ENCODE results near the gene MUTYH. TPM values are rescaled to one million over a fixed set of nuclear protein-coding genes. Genes with fewer than 3 reads are reported as not detected.

Gene MUTYH
- total and polyA plus RNA-seq, 8 donors: 11.6 to 88.7 (median 19.7) TPM

DNA sequence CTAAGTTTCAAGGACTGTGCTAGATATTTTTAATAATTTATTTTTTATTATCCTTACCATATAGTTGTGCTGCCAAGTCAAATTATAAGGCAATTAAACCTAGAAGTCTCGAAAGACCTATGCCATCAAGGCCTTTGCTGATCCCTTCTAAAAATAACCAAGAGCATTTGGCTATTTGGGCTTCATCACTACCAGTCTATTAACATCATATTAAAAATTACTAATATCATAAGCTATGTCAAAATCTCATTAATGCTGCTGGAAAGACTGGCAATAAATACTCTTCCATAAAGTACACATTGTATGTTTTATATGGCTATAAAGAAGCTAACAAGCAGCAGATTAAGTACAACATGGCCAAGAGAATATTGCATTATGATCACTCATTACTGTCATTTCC, 43.0 kb upstream of the MUTYH start:
- Histone ChIP-seq H3K4me1 (no peaks in the 10 kb centered on the region), H3K9me3 (no peaks in the 10 kb centered on the region), H3K27me3 (no peaks in the 10 kb centered on the region), H3K27ac (no peak overlapping the region), H3K36me3 (no peaks in the 10 kb centered on the region), H3K4me3 (no peak overlapping the region)
- no peak for DNase-seq
- TF ChIP-seq POLR2AphosphoS5 (IDR thresholded peaks at IDR 0.05): no peak
- TF ChIP-seq, protein P1, sequence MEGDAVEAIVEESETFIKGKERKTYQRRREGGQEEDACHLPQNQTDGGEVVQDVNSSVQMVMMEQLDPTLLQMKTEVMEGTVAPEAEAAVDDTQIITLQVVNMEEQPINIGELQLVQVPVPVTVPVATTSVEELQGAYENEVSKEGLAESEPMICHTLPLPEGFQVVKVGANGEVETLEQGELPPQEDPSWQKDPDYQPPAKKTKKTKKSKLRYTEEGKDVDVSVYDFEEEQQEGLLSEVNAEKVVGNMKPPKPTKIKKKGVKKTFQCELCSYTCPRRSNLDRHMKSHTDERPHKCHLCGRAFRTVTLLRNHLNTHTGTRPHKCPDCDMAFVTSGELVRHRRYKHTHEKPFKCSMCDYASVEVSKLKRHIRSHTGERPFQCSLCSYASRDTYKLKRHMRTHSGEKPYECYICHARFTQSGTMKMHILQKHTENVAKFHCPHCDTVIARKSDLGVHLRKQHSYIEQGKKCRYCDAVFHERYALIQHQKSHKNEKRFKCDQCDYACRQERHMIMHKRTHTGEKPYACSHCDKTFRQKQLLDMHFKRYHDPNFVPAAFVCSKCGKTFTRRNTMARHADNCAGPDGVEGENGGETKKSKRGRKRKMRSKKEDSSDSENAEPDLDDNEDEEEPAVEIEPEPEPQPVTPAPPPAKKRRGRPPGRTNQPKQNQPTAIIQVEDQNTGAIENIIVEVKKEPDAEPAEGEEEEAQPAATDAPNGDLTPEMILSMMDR (IDR thresholded peaks at IDR 0.05): no peak
- WGBS, 5 donors: 79 to 95% (median 89%) methylated on average over 1 of the region's 1 CpG
- intact Hi-C loops (cut with DNase I; ENCODE audit: low total_unique reads): no loop called here

DNA sequence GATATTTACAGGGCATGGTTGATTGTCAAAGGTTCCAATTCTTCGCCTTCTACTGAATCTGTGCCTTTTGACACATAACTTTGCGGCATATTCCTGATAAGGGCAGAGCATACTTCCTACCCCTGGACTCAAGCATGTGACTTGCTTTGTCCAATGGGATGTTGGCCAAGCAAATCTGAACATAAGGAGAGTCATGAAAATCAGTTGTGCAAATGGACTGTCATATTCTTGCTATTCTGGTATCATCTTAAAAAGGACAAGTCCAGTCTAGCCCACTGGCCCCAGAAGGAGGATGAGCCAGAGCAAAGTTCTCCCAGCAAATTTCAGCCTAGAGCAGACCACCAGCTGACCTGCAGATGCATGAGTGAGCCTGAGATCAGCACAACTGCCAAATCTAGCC, 41.0 kb upstream of the MUTYH start:
- H3K4me1 ChIP-seq: peaks cover 0 to 3% (median 2%) of the 10 kb centered on the region in 4 donors
- TF ChIP-seq POLR2A (IDR thresholded peaks at IDR 0.05) (no peak), POLR2AphosphoS5 (IDR thresholded peaks at IDR 0.05) (no peak), EP300 (IDR thresholded peaks at IDR 0.05) (no peak)
- TF ChIP-seq, protein P1 (IDR thresholded peaks at IDR 0.05): no peak
- no peaks in the 10 kb centered on the region for H3K36me3 ChIP-seq
- no peaks in the 10 kb centered on the region for H3K27me3 ChIP-seq
- no peak overlapping the region for H3K27ac ChIP-seq
- DNase-seq: no peak
- 87 to 95% (median 89%) methylated on average over 2 of the region's 2 CpGs for WGBS, 5 donors
- H3K9me3 ChIP-seq: no peaks in the 10 kb centered on the region
- intact Hi-C loops (cut with DNase I; ENCODE audit: low total_unique reads): no loop called here
- H3K4me3 ChIP-seq: no peak overlapping the region

DNA sequence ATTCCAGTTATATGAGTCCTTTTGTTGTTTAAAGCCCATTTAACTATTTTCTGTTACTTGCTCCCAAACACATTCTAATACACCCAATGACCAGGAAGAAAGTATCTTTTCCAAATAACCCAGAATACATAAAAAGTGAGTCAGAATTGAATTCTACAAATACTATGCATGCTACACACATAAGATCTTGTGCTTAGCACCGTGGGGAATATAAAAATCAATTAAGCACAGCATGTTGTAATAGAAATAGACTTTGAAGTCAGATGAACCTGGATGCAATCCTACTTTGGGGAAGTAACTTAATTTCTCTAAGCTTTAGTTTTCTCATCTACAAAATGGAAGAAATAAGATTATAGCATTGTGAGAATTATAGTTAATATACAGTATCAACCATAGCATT, 40.5 kb upstream of the MUTYH start:
- H3K4me3 ChIP-seq: no peak overlapping the region
- WGBS, 5 donors: 75 to 92% (median 90%) methylated on average over 1 of the region's 1 CpG
- H3K4me1 ChIP-seq: peaks cover 0 to 8% (median 5%) of the 10 kb centered on the region in 4 donors
- no peak overlapping the region for H3K27ac ChIP-seq
- no peaks in the 10 kb centered on the region for H3K9me3 ChIP-seq
- no peaks in the 10 kb centered on the region for H3K36me3 ChIP-seq
- no peaks in the 10 kb centered on the region for H3K27me3 ChIP-seq
- TF ChIP-seq, protein P1 (IDR thresholded peaks at IDR 0.05): no peak
- TF ChIP-seq EP300 (IDR thresholded peaks at IDR 0.05) (no peak), POLR2AphosphoS5 (IDR thresholded peaks at IDR 0.05) (no peak), POLR2A (IDR thresholded peaks at IDR 0.05) (no peak)
- intact Hi-C loops (cut with DNase I; ENCODE audit: low total_unique reads): no loop called here
- no peak for DNase-seq

GRCh38 chr1:45380125-45380524, 39.9 kb upstream of the MUTYH start:
- H3K27me3 ChIP-seq: no peaks in the 10 kb centered on the region
- no peaks in the 10 kb centered on the region for H3K36me3 ChIP-seq
- H3K4me1 ChIP-seq: peaks cover 0 to 13% (median 8%) of the 10 kb centered on the region in 4 donors
- intact Hi-C loops (cut with DNase I; ENCODE audit: low total_unique reads): no loop called here
- H3K9me3 ChIP-seq: no peaks in the 10 kb centered on the region
- no peak overlapping the region for H3K4me3 ChIP-seq
- no peak overlapping the region for H3K27ac ChIP-seq
- WGBS, 5 donors: 88 to 96% (median 92%) methylated on average over 4 of the region's 4 CpGs
- no peak for TF ChIP-seq POLR2A (IDR thresholded peaks at IDR 0.05)
- TF ChIP-seq EP300 (IDR thresholded peaks at IDR 0.05): no peak
- TF ChIP-seq, protein P1 (IDR thresholded peaks at IDR 0.05): no peak
- no peak for TF ChIP-seq POLR2AphosphoS5 (IDR thresholded peaks at IDR 0.05)
- no peak for DNase-seq

Measured in stomach (tissue), 9 donors.